GM10266 (cell line): ENCODE measurements around the gene NRXN3.

Source experiments
- DNase-seq: peaks from one replicate; pipeline ENCODE4 v3.0.0; 2012; ENCODE audit errors: extremely low spot score
- CTCF ChIP-seq: IDR thresholded peaks from 2 replicates; pipeline ENCODE4 v1.5.1; 2012; ENCODE audit warnings: mild to moderate bottlenecking, low read depth; ENCODE audit not compliant: control insufficient read depth, insufficient read depth; ENCODE audit errors: missing control alignments

Gene NRXN3

GRCh38 chr14:79242666-79243065 lies 1072.5 kb downstream of the NRXN3 start:
- no peak for TF ChIP-seq CTCF
- DNase-seq, result no peak

GRCh38 chr14:79246173-79246572 lies 1076.0 kb downstream of the NRXN3 start:
- no peak for DNase-seq
- TF ChIP-seq CTCF, result no peak

GRCh38 chr14:79248126-79248525 lies 1078.0 kb downstream of the NRXN3 start:
- TF ChIP-seq CTCF, result no peak
- DNase-seq, result no peak

GRCh38 chr14:79248771-79249170 lies 1078.6 kb downstream of the NRXN3 start:
- TF ChIP-seq CTCF, result no peak
- DNase-seq, result no peak

- no peak for DNase-seq
- TF ChIP-seq CTCF, result no peak
These were observed 1081.1 kb downstream of the NRXN3 start for GRCh38 chr14:79251278-79251677.

GRCh38 chr14:79253576-79253975 lies 1083.4 kb downstream of the NRXN3 start:
- no peak for DNase-seq
- TF ChIP-seq CTCF, result no peak

GRCh38 chr14:79254069-79254775 lies 1084.0 kb downstream of the NRXN3 start:
- no peak for DNase-seq
- TF ChIP-seq CTCF, result no peak
